Thyroid gland (tissue), 4 donors: Measurements from ENCODE around the gene CPLX1.

ENCODE experiments used
- CTCF ChIP-seq, 6 experiments: fragments of 200-600 bp in 3 of 6; fragments of 450-650 bp in 3 of 6; sonication (generic) in 3 of 6; IDR thresholded peaks; one replicate each; pipeline ENCODE4 v1.5.1; 2016 to 2019; ENCODE audit warnings: antibody characterized with exemption in 6 of 6, mild to moderate bottlenecking in 2 of 6, inconsistent platforms in 1 of 6, moderate library complexity in 1 of 6
- POLR2A ChIP-seq, 2 donors: fragments of 450-650 bp; IDR thresholded peaks; one replicate each; pipeline ENCODE4 v1.6.1; 2017; ENCODE audit warnings: antibody characterized with exemption in 2 of 2, mild to moderate bottlenecking in 2 of 2, moderate library complexity in 1 of 2

- no peak for TF ChIP-seq CTCF (IDR thresholded peaks at IDR 0.05)
- no peak for TF ChIP-seq POLR2A (IDR thresholded peaks at IDR 0.05)
These were observed 37.8 kb downstream of the CPLX1 start for GRCh38 chr4:788006-788635.
